Brain microvascular endothelial cell (primary cell): ENCODE measurements around the gene PPP1R1B.

Experiments used
- DNase-seq: peaks from one replicate; pipeline ENCODE4 v3.0.0-alpha.2; 2020
- H3K27ac ChIP-seq: fragments of 250-450 bp; sonication (Bioruptor Pico); 2 replicates; pipeline ENCODE4 v1.5.1; 2020; ENCODE audit warnings: mild to moderate bottlenecking, moderate library complexity
- H3K27me3 ChIP-seq: fragments of 250-450 bp; sonication (Bioruptor Pico); replicated peaks from 2 replicates; pipeline ENCODE4 v1.5.1; 2020; ENCODE audit warnings: mild to moderate bottlenecking
- H3K36me3 ChIP-seq: fragments of 250-450 bp; sonication (Bioruptor Pico); replicated peaks from 2 replicates; pipeline ENCODE4 v1.5.1; 2020; ENCODE audit warnings: mild to moderate bottlenecking
- H3K4me3 ChIP-seq: 2 replicates; pipeline ENCODE4 v1.5.1; 2011; ENCODE audit warnings: low read depth, mild to moderate bottlenecking, control low read depth, low read length, moderate library complexity
- in situ Hi-C: cut with HindIII; loops from 2 replicates; pipeline ENCODE4 v1.10.0; 2017; ENCODE audit warnings: low sequenced_read_pairs, low pct_ligation_motif_present
- TF ChIP-seq, protein P1 (sequence below): IDR thresholded peaks from 2 replicates; pipeline ENCODE4 v1.5.1; 2011; ENCODE audit warnings: low read depth, mild to moderate bottlenecking, moderate library complexity, low read length, control low read depth, inconsistent platforms; ENCODE audit errors: missing control alignments

The PPP1R1B gene

GRCh38 chr17:39627712-39628516, 1.2 kb downstream of the PPP1R1B start:
- Histone ChIP-seq H3K36me3 (no peaks in the 10 kb centered on the region), H3K27ac (no peak overlapping the region), H3K27me3 (peaks cover 66% of the 10 kb centered on the region), H3K4me3 (no peak overlapping the region)
- no peak for DNase-seq
- in situ Hi-C loops = no loop called here
- TF ChIP-seq, protein P1, sequence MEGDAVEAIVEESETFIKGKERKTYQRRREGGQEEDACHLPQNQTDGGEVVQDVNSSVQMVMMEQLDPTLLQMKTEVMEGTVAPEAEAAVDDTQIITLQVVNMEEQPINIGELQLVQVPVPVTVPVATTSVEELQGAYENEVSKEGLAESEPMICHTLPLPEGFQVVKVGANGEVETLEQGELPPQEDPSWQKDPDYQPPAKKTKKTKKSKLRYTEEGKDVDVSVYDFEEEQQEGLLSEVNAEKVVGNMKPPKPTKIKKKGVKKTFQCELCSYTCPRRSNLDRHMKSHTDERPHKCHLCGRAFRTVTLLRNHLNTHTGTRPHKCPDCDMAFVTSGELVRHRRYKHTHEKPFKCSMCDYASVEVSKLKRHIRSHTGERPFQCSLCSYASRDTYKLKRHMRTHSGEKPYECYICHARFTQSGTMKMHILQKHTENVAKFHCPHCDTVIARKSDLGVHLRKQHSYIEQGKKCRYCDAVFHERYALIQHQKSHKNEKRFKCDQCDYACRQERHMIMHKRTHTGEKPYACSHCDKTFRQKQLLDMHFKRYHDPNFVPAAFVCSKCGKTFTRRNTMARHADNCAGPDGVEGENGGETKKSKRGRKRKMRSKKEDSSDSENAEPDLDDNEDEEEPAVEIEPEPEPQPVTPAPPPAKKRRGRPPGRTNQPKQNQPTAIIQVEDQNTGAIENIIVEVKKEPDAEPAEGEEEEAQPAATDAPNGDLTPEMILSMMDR = no peak

- no peaks in the 10 kb centered on the region for H3K36me3 ChIP-seq
- no peak overlapping the region for H3K4me3 ChIP-seq
- H3K27me3 ChIP-seq = peaks cover 66% of the 10 kb centered on the region
- DNase-seq = no peak
- TF ChIP-seq, protein P1 = no peak
- in situ Hi-C loops = no loop called here
- H3K27ac ChIP-seq = no peak overlapping the region
Observed at GRCh38 chr17:39628655-39629493, 2.1 kb downstream of the PPP1R1B start.

DNA sequence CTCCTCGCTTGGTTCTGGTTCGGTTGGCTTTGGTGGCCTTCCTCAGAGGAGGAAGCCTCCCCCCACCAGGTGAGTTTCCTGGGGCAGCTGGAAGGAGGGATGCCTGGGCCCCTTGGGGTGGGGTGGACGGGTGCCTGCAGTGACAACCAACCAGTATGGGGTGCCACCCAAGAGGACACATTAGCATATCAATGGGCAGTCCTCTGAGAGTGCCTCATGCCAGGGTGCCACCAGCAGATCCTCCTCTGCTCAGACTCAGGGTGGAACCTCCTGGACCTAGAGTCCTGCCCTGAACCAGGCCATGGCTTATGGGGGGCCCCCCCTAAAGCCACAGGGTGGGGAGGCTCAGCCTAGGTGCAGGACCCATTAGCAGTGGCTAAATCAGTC, 2.7 kb downstream of the PPP1R1B start:
- H3K27me3 ChIP-seq = peaks cover 65% of the 10 kb centered on the region

GRCh38 chr17:39629898-39630297, 3.1 kb downstream of the PPP1R1B start:
- in situ Hi-C loops = no loop called here
- Histone ChIP-seq H3K27ac (no peak overlapping the region), H3K4me3 (no peak overlapping the region), H3K27me3 (peaks cover 61% of the 10 kb centered on the region), H3K36me3 (no peaks in the 10 kb centered on the region)
- TF ChIP-seq, protein P1 = no peak
- DNase-seq = no peak

More for the DNA sequence above, 2.7 kb downstream of the PPP1R1B start:
- DNase-seq = no peak
- in situ Hi-C loops = no loop called here
- no peak overlapping the region for H3K4me3 ChIP-seq
- TF ChIP-seq, protein P1 = no peak
- H3K36me3 ChIP-seq = no peaks in the 10 kb centered on the region
- H3K27ac ChIP-seq = no peak overlapping the region

- H3K27ac ChIP-seq = no peak overlapping the region
- in situ Hi-C loops = no loop called here
- no peak for DNase-seq
- TF ChIP-seq, protein P1 = no peak
- H3K4me3 ChIP-seq = no peak overlapping the region
- H3K27me3 ChIP-seq = peaks cover 46% of the 10 kb centered on the region
- H3K36me3 ChIP-seq = no peaks in the 10 kb centered on the region
Observed at GRCh38 chr17:39631403-39631802, 4.7 kb downstream of the PPP1R1B start.
